ENCODE results near the gene RNASE9.

DNA sequence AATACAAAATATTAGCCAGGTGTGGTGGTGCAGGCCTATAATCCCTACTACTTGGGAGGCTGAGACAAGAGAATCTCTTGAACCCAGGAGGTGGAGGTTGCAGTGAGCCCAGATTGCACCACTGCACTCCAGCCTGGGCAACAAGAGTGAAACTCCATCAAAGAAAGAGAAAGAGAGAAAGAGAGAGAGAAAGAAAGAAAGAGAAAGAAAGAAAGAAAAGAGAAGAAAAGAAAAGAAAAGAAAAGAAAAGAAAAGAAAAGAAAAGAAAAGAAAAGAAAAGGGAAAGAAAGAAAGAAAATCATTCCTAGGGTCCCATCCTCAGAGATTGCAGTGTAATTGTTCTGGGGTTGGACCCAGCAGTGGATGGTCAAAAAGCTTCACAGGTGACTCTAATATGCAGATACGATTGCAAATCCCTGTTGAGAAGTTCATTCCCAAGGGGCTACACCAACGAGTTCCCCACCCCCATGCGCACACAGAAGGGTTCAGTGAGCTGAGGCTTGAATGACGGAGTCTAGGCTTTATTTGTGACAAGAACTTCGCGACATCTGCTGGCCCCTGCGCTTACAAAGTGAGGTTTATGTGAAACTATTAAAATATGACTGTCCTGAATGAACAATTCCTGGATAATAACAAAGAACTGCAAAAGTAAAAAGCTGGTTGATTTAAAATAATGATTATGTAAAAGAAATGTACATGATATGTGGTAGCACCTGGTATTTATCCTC is 47.7 kb upstream of the RNASE9 start:
- TF ChIP-seq TAF1 (IDR thresholded peaks at IDR 0.05; ENCODE audit: low read depth, low read length) (no peak), POLR2A (IDR thresholded peaks at IDR 0.05; ENCODE audit: low read depth, low read length) (no peak), POLR2AphosphoS5 (IDR thresholded peaks at IDR 0.05; ENCODE audit: low read depth, low read length) (no peak)

Data from GM12891 (cell line).